ENCODE results near the gene CHCHD4. TPM values are rescaled to one million over a fixed set of nuclear protein-coding genes. Genes with fewer than 3 reads are reported as not detected.

Gene CHCHD4
- total and polyA plus RNA-seq, 2 of the 13 experiments (the other 11 are each of a cell fraction or from before 2014, with no cell fraction given) = 15.8 to 24.1 TPM

DNA sequence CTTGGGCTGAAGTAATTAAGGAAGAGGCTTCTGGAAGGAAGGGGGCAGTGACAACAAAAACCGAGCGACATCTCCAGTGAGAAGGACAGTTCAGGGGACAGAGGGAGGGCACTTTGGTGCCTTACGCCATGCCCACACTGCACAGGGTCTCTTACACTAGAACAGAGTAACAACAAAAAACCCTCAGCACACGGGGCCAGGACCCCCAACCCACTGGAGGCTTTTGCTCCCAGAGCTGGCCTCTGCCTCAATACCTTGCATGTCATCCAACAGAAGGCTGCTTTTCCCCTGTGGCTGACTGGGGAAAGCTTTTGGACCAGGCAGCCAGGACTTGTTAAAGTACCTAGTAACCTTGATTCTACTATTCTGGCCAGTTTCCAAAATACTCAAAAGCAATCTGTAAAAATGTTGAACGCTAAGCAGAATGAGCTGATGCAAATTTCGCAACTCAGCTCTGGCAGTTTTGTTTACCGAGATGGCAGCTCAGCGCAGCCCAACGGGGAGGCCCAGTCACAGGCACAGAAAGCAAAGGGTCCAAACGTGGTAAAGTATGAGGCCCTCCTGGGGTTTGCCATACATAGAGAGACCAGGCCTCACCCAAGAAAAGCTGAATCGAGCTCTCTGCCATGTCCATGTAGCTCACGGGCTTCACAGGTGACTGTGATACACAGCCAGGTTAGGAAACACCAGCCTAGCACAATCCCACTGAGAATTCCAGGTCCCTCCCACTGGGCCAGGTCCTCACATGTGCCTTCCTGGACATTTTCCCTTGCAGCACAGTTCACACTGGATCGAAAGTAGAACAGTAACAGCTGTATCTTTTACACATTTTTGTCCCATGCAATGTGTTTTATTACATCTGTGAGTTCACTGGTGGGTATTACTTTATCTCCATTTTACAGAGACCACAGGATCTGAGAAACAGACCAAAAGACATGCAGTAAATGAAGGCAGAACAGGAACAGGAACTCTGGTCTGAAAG lies 6.0 kb downstream of the CHCHD4 start:
- peak; percentile 82 for ATAC-seq
- POLR2A ChIA-PET = interaction anchor here (0.8 to 3.3 kb wide), 3 partner anchors 14 to 59 kb away, joined by 5 to 21 read pairs (median 5); partner anchors contain the start of genes LSM3 and XPC
- 0 out of 2 replicates have a peak, but pooled peaks have one; percentile 29 for TF ChIP-seq ZNF136 (CRISPR knock-in tag; IDR thresholded peaks at IDR 0.05; ENCODE audit: low read depth)
- no peak for TF ChIP-seq ZNF484 (CRISPR knock-in tag; IDR thresholded peaks at IDR 0.05; ENCODE audit: borderline replicate concordance, low read depth)
- no peak for TF ChIP-seq SP2 (CRISPR knock-in tag; IDR thresholded peaks at IDR 0.05)
- peak; percentile 38; the same call in 1 of the 2 replicates for TF ChIP-seq MXD4 (CRISPR knock-in tag; IDR thresholded peaks at IDR 0.05)
- no peak for TF ChIP-seq ZFP37 (CRISPR knock-in tag; IDR thresholded peaks at IDR 0.05; ENCODE audit: borderline replicate concordance)
- 0 out of 2 replicates have a peak, but pooled peaks have one; percentile 19 for TF ChIP-seq ZBTB38 (CRISPR knock-in tag; IDR thresholded peaks at IDR 0.05)
- TF ChIP-seq, protein P1, sequence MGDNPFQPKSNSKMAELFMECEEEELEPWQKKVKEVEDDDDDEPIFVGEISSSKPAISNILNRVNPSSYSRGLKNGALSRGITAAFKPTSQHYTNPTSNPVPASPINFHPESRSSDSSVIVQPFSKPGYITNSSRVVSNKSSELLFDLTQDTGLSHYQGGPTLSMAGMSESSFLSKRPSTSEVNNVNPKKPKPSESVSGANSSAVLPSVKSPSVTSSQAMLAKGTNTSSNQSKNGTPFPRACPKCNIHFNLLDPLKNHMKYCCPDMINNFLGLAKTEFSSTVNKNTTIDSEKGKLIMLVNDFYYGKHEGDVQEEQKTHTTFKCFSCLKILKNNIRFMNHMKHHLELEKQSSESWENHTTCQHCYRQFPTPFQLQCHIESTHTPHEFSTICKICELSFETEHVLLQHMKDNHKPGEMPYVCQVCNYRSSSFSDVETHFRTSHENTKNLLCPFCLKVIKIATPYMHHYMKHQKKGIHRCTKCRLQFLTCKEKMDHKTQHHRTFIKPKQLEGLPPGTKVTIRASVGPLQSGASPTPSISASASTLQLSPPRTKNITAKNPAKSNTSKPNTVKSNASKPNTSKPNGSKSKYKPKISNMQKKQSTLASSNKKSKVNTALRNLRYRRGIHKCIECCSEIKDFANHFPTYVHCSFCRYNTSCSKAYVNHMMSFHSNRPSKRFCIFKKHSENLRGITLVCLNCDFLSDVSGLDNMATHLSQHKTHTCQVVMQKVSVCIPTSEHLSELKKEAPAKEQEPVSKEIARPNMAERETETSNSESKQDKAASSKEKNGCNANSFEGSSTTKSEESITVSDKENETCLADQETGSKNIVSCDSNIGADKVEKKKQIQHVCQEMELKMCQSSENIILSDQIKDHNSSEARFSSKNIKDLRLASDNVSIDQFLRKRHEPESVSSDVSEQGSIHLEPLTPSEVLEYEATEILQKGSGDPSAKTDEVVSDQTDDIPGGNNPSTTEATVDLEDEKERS (CRISPR knock-in tag; IDR thresholded peaks at IDR 0.05) = no peak
- TF ChIP-seq NFKBIZ (CRISPR knock-in tag; IDR thresholded peaks at IDR 0.05) = no peak; the same call in 1 of the 2 replicates
- TF ChIP-seq RFX5 (IDR thresholded peaks at IDR 0.05; ENCODE audit: low read depth, low read length) = no peak
- TF ChIP-seq, protein P2, sequence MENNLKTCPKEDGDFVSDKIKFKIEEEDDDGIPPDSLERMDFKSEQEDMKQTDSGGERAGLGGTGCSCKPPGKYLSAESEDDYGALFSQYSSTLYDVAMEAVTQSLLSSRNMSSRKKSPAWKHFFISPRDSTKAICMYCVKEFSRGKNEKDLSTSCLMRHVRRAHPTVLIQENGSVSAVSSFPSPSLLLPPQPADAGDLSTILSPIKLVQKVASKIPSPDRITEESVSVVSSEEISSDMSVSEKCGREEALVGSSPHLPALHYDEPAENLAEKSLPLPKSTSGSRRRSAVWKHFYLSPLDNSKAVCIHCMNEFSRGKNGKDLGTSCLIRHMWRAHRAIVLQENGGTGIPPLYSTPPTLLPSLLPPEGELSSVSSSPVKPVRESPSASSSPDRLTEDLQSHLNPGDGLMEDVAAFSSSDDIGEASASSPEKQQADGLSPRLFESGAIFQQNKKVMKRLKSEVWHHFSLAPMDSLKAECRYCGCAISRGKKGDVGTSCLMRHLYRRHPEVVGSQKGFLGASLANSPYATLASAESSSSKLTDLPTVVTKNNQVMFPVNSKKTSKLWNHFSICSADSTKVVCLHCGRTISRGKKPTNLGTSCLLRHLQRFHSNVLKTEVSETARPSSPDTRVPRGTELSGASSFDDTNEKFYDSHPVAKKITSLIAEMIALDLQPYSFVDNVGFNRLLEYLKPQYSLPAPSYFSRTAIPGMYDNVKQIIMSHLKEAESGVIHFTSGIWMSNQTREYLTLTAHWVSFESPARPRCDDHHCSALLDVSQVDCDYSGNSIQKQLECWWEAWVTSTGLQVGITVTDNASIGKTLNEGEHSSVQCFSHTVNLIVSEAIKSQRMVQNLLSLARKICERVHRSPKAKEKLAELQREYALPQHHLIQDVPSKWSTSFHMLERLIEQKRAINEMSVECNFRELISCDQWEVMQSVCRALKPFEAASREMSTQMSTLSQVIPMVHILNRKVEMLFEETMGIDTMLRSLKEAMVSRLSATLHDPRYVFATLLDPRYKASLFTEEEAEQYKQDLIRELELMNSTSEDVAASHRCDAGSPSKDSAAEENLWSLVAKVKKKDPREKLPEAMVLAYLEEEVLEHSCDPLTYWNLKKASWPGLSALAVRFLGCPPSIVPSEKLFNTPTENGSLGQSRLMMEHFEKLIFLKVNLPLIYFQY (CRISPR knock-in tag; IDR thresholded peaks at IDR 0.05; ENCODE audit: borderline replicate concordance) = peak; percentile 79
- TF ChIP-seq HDAC6 (IDR thresholded peaks at IDR 0.05; ENCODE audit: low read depth, low read length) = no peak
- TF ChIP-seq IRX3 (CRISPR knock-in tag; IDR thresholded peaks at IDR 0.05; ENCODE audit: borderline replicate concordance, low read depth) = no peak
- no peak for TF ChIP-seq ARNT (IDR thresholded peaks at IDR 0.05)
- no peak for TF ChIP-seq ZIK1 (CRISPR knock-in tag; IDR thresholded peaks at IDR 0.05; ENCODE audit: borderline replicate concordance, low read depth)
- TF ChIP-seq MLLT10 (CRISPR knock-in tag; IDR thresholded peaks at IDR 0.05) = no peak

More for the DNA sequence above, 6.0 kb downstream of the CHCHD4 start:
- peaks cover 24% of the 10 kb centered on the region for H3K79me2 ChIP-seq (ENCODE audit: insufficient read depth, low read length)
- H3K4me1 ChIP-seq (ENCODE audit: insufficient read depth, low read length) = peaks cover 79% of the 10 kb centered on the region
- peak overlapping the region; percentile 57 for H3K9ac ChIP-seq (ENCODE audit: insufficient read depth, low read depth, low read length)
- H3K9me3 ChIP-seq (ENCODE audit: low read length) = no peaks in the 10 kb centered on the region
- peaks cover 11 to 30% of the 10 kb centered on the region in 2 experiments for H3K36me3 ChIP-seq (replicated peaks in 1 of 2; ENCODE audit: control insufficient read depth in 1 of 2, insufficient read depth in 2 of 2, low read length in 2 of 2)
- peak overlapping the region; percentile 81 for H3K27ac ChIP-seq (ENCODE audit: extremely low read length, insufficient read depth, low read length)
- intact Hi-C loops (cut with micrococcal nuclease; ENCODE audit: unreplicated experiment) (loop anchor here (1.0 to 2.0 kb wide), 2 partner anchors 60 to 223 kb away; partner anchors contain the start of genes LSM3 and XPC), in situ Hi-C loops (cut with HindIII; ENCODE audit: extremely low pct_ligation_motif_present, low pct_unique_long_range_greater_than_20kb) (loop anchor here (5.0 kb wide), 1 partner anchor 221 kb away; no protein-coding TSS in a partner anchor)
- 20% methylated on average over 10 of the region's 13 CpGs for WGBS (ENCODE audit: low lambda C conversion rate)
- H2AFZ ChIP-seq (ENCODE audit: low read length) = peak overlapping the region; percentile 52
- CTCF ChIA-PET (ENCODE audit: low intra/inter-chr PET ratio, low total read pairs) = no interaction called here
- no TSS peak for BruUV-seq (replicated peaks)
- peak overlapping the region; percentile 71 for H3K4me2 ChIP-seq (ENCODE audit: low read depth, low read length)
- no peaks in the 10 kb centered on the region for H4K20me1 ChIP-seq (ENCODE audit: insufficient read depth, low read length)
- H3K27me3 ChIP-seq (ENCODE audit: control insufficient read depth in 1 of 2, insufficient read depth in 2 of 2, low read length in 2 of 2) = no peaks in the 10 kb centered on the region; a peak in 1 of 5 replicates
- H3K4me3 ChIP-seq (replicated peaks in 1 of 3; ENCODE audit: insufficient read depth in 1 of 3, low read depth in 2 of 3, low read length in 3 of 3) = peak overlapping the region in 1 of 3 experiments; percentile 47; a peak in 2 of 6 replicates
- peak; percentile 93 for DNase-seq (ENCODE audit: low spot score)
- peak; percentile 88 for FAIRE-seq
